GM12878 (cell line): ENCODE data around the gene TGFB1I1. TPM values are rescaled to one million over a fixed set of nuclear protein-coding genes. Genes with fewer than 3 reads are reported as not detected.

Source experiments
- ATAC-seq: fragments of 200-7000 bp; cut with Tn5 transposase; 3 replicates; pipeline ENCODE4 v1.9.1; 2020; ENCODE audit warnings: mild to moderate bottlenecking, moderate library complexity
- BruUV-seq: library from RNA; stranded (reverse); fragments of 400-500 nt; replicated peaks from 2 replicates; lab custom pipeline; 2021; lab: Mats Ljungman, UMichigan
- CTCF ChIA-PET: fragments of 300-600 bp; sonication (Branson Sonifier 250); formaldehyde crosslinking; extraction: SDS; loops from one replicate; lab custom pipeline; 2021; ENCODE audit warnings: inconsistent platforms; lab: Yijun Ruan, JAX
- POLR2A ChIA-PET: fragments of 350-600 bp; formaldehyde crosslinking; extraction: SDS; loops from one replicate; lab custom pipeline; 2021; ENCODE audit warnings: inconsistent platforms; lab: Charles Lee
- RAD21 ChIA-PET: fragments of 300-600 bp; sonication (Branson Sonifier 250); formaldehyde crosslinking; loops from one replicate; lab custom pipeline; 2023; ENCODE audit warnings: antibody characterized with exemption; ENCODE audit not compliant: unreplicated experiment; lab: Charles Lee
- SMC1A ChIA-PET: fragments of 300-600 bp; sonication (Branson Sonifier 250); formaldehyde crosslinking; loops from one replicate; lab custom pipeline; 2023; ENCODE audit not compliant: unreplicated experiment, uncharacterized antibody; lab: Charles Lee
- DNase-seq: peaks from one replicate; pipeline ENCODE4 v3.0.0-alpha.2; 2011; ENCODE audit warnings: low read depth, low spot score
- FAIRE-seq: peaks from 3 replicates; lab custom pipeline; 2011; peaks lifted over from hg19 to GRCh38; lab: Jason Lieb, UNC
- H2AFZ ChIP-seq: 2 replicates; pipeline ENCODE4 v1.6.0; 2011; ENCODE audit warnings: low read depth, low read length, control low read depth; ENCODE audit not compliant: control insufficient read depth
- H3K27ac ChIP-seq: 2 replicates; pipeline ENCODE4 v1.5.1; 2011; ENCODE audit warnings: control low read depth; ENCODE audit not compliant: control insufficient read depth, insufficient read depth
- H3K27me3 ChIP-seq, 2 experiments: replicated peaks in 1 of 2; 2 replicates each; pipeline versions ENCODE4 v1.6.0 to v1.6.1; 2011; ENCODE audit warnings: low read length in 1 of 2; ENCODE audit not compliant: control insufficient read depth in 2 of 2, insufficient read depth in 2 of 2
- H3K36me3 ChIP-seq, 2 experiments: 2 replicates each; pipeline ENCODE4 v1.5.1; 2011; ENCODE audit warnings: low read length in 1 of 2; ENCODE audit not compliant: control insufficient read depth in 2 of 2, insufficient read depth in 2 of 2
- H3K4me1 ChIP-seq: 2 replicates; pipeline ENCODE4 v1.6.1; 2011; ENCODE audit warnings: mild to moderate bottlenecking, low read length, moderate library complexity, mixed read lengths; ENCODE audit not compliant: control insufficient read depth, insufficient read depth
- H3K4me2 ChIP-seq: 2 replicates; pipeline ENCODE4 v1.6.0; 2011; ENCODE audit warnings: control low read depth; ENCODE audit not compliant: control insufficient read depth, insufficient read depth
- H3K4me3 ChIP-seq: fragments of 200-600 bp; sonication (generic); 2 replicates; pipeline ENCODE4 v1.5.1; 2016
- H3K79me2 ChIP-seq: 2 replicates; pipeline ENCODE4 v1.6.0; 2011; ENCODE audit warnings: low read length; ENCODE audit not compliant: control insufficient read depth, insufficient read depth
- H3K9ac ChIP-seq: 2 replicates; pipeline ENCODE4 v1.8.0; 2011; ENCODE audit warnings: low read length, control low read depth, mixed read lengths; ENCODE audit not compliant: control insufficient read depth, insufficient read depth
- H3K9me3 ChIP-seq: replicated peaks from 3 replicates; pipeline ENCODE4 v1.5.1; 2011; ENCODE audit warnings: mild to moderate bottlenecking, low read length; ENCODE audit not compliant: control insufficient read depth, insufficient read depth
- H4K20me1 ChIP-seq: 2 replicates; pipeline ENCODE4 v1.6.0; 2011; ENCODE audit not compliant: control insufficient read depth, insufficient read depth
- BRCA1 ChIP-seq: IDR thresholded peaks from 2 replicates; pipeline ENCODE4 v1.6.1; 2011; ENCODE audit warnings: low read depth, low read length, improper control_type of control experiment
- FOS ChIP-seq: IDR thresholded peaks from 3 replicates; pipeline ENCODE4 v1.6.1; 2011; ENCODE audit warnings: borderline replicate concordance; ENCODE audit not compliant: insufficient read length; ENCODE audit errors: extremely low read depth
- HCFC1 ChIP-seq: fragments of 150-350 bp; IDR thresholded peaks from 2 replicates; pipeline ENCODE4 v1.6.1; 2014; ENCODE audit warnings: low read length
- MYC ChIP-seq: IDR thresholded peaks from 2 replicates; pipeline ENCODE4 v1.6.1; 2011; ENCODE audit warnings: mild to moderate bottlenecking, low read length, moderate library complexity, inconsistent platforms; ENCODE audit not compliant: insufficient read depth, insufficient replicate concordance, insufficient read length, severe bottlenecking
- RELA ChIP-seq: fragments of 450-650 bp; IDR thresholded peaks from 2 replicates; pipeline ENCODE4 v1.8.0; 2014; ENCODE audit warnings: borderline replicate concordance; ENCODE audit not compliant: partially characterized antibody
- SIN3A ChIP-seq: IDR thresholded peaks from 2 replicates; pipeline ENCODE4 v1.6.1; 2012; ENCODE audit warnings: low read depth, low read length, improper control_type of control experiment
- SREBF2 ChIP-seq: IDR thresholded peaks from 2 replicates; pipeline ENCODE4 v1.6.1; 2012; ENCODE audit warnings: mild to moderate bottlenecking, low read length
- TBL1XR1 ChIP-seq: IDR thresholded peaks from 2 replicates; pipeline ENCODE4 v1.6.1; 2012; ENCODE audit warnings: low read depth, low read length, improper control_type of control experiment
- WGBS: methylation state at CpG from one replicate; pipeline ENCODE4 v1.1.6; 2016; ENCODE audit warnings: low lambda C conversion rate; ENCODE audit not compliant: insufficient replicate concordance, insufficient coverage; ENCODE audit errors: missing lambda C conversion rate; 5-methylcytosine and 5-hydroxymethylcytosine counted together
- in situ Hi-C: fragments of 300-500 bp; cut with MboI; formaldehyde crosslinking; loops from 9 replicates; pipeline ENCODE4 v1.14.3; 2018; ENCODE audit warnings: mixed read lengths
- intact Hi-C: fragments of 100-400 bp; cut with micrococcal nuclease; formaldehyde crosslinking; loops from one replicate; pipeline ENCODE4 v1.14.2; 2022; ENCODE audit not compliant: unreplicated experiment
- polyA plus RNA-seq, 11 experiments: library from polyadenylated mRNA; depleted of rRNA in 4 of 11; unstranded in 6 of 11; stranded (reverse) in 5 of 11; fragments of >200 nt; fragmentation: Nextera tagmentation in 4 of 11; fragmentation: Illumina TruSeq in 1 of 11; extraction: Ambion mirVana in 4 of 11; extraction: Trizol in 1 of 11; gene quantifications; 1 replicate in 1 of 11; 2 replicates in 10 of 11; pipeline versions ENCODE4 v1.2.1 to v1.2.3, GENCODE V29; 2011 to 2016; ENCODE audit warnings: inconsistent platforms in 2 of 11, missing spikeins in 2 of 11, low read depth in 1 of 11
- total RNA-seq, 4 experiments: library from RNA; depleted of rRNA in 3 of 4; stranded (reverse); fragments of >200 nt in 3 of 4; fragmentation: Illumina TruSeq in 1 of 4; extraction: Trizol in 1 of 4; gene quantifications; 2 replicates each; pipeline versions ENCODE4 v1.2.1 to v1.2.3, GENCODE V29; 2013 to 2021
- TF ChIP-seq, protein P1 (sequence below): fragments of 450-650 bp; IDR thresholded peaks from 2 replicates; pipeline ENCODE4 v1.6.1; 2017; ENCODE audit warnings: mild to moderate bottlenecking, moderate library complexity
- TF ChIP-seq, protein P2 (sequence below): fragments of 450-650 bp; formaldehyde crosslinking; IDR thresholded peaks from 2 replicates; pipeline ENCODE4 v1.4.0; 2020; ENCODE audit warnings: mild to moderate bottlenecking, moderate library complexity
- TF ChIP-seq, protein P3 (sequence below): fragments of 450-650 bp; IDR thresholded peaks from 2 replicates; pipeline ENCODE4 v1.6.1; 2017; ENCODE audit warnings: mild to moderate bottlenecking

Gene TGFB1I1
- total and polyA plus RNA-seq, 10 of the 15 experiments (the other 5 are each of a cell fraction or from before 2014, with no cell fraction given) = 0.13 to 2.3 (median 0.41) TPM; not detected in 2

DNA sequence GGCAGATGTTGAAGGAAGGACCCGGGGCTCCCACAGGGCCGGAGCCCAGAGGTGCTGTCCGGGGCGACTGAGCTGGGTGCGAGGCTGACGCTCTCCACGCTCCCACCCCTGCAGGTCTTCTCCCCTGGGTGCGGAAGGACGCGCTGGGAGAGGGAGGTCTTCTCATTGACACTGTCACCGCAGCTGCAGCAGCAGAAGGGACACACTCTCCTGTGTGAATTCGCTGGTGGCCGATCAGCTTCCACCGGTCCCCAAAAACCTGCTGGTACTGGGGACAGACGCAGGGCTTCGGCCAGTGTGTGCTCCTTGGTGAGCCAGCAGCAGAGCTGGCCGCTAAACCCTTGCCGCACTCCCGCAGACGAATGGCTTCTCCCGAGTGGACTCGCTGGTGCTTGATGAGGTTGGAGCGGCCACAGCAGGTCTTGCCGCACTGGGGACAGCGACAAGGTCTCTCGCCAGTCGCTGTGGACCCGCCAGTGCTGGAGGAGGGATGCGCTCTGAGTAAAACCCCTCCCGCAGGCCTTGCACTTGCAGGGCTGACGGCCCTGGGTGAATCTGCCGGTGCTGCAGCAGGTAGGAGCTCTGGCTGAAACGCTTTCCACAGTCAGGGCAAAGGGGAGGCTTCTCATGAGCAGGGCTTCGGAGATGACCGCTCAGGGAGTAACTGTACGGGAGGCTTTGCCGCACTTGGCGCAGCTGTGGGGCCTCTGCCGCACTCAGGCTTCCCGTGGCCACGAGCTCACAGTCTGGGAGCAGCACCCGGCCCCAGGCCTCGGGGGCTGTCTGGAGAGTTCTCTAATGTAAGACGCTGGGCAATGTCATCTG lies 35.5 kb upstream of the TGFB1I1 start:
- intact Hi-C loops (no loop called here), in situ Hi-C loops (loop anchor here (25.0 kb wide), 1 partner anchor 449 kb away; the partner anchor contains the start of gene HSD3B7)
- H3K9ac ChIP-seq = no peak overlapping the region
- ChIA-PET POLR2A (no interaction called here), SMC1A (interaction anchor here (1.1 kb wide), 1 partner anchor 41 kb away, joined by 3 read pairs; no protein-coding TSS in a partner anchor), CTCF (no interaction called here), RAD21 (interaction anchor here (0.7 kb wide), 1 partner anchor 319 kb away, joined by 3 read pairs; the partner anchor contains the start of gene KAT8)
- FAIRE-seq (no peak), ATAC-seq (no peak), DNase-seq (no peak)
- no peaks in the 10 kb centered on the region for H3K79me2 ChIP-seq
- no peak overlapping the region for H3K4me2 ChIP-seq
- 73% methylated on average over 44 of the region's 44 CpGs for WGBS
- no TSS peak for BruUV-seq
- no peak overlapping the region for H3K4me3 ChIP-seq
- no peaks in the 10 kb centered on the region for H3K27me3 ChIP-seq
- H3K36me3 ChIP-seq = no peaks in the 10 kb centered on the region
- no peaks in the 10 kb centered on the region for H3K4me1 ChIP-seq
- H4K20me1 ChIP-seq = no peaks in the 10 kb centered on the region
- no peak overlapping the region for H3K27ac ChIP-seq
- H3K9me3 ChIP-seq = no peaks in the 10 kb centered on the region
- no peak overlapping the region for H2AFZ ChIP-seq
- TF ChIP-seq SREBF2 (no peak), BRCA1 (no peak), MYC (no peak), HCFC1 (no peak), RELA (no peak), SIN3A (no peak), FOS (no peak), TBL1XR1 (no peak)
- TF ChIP-seq, protein P1, sequence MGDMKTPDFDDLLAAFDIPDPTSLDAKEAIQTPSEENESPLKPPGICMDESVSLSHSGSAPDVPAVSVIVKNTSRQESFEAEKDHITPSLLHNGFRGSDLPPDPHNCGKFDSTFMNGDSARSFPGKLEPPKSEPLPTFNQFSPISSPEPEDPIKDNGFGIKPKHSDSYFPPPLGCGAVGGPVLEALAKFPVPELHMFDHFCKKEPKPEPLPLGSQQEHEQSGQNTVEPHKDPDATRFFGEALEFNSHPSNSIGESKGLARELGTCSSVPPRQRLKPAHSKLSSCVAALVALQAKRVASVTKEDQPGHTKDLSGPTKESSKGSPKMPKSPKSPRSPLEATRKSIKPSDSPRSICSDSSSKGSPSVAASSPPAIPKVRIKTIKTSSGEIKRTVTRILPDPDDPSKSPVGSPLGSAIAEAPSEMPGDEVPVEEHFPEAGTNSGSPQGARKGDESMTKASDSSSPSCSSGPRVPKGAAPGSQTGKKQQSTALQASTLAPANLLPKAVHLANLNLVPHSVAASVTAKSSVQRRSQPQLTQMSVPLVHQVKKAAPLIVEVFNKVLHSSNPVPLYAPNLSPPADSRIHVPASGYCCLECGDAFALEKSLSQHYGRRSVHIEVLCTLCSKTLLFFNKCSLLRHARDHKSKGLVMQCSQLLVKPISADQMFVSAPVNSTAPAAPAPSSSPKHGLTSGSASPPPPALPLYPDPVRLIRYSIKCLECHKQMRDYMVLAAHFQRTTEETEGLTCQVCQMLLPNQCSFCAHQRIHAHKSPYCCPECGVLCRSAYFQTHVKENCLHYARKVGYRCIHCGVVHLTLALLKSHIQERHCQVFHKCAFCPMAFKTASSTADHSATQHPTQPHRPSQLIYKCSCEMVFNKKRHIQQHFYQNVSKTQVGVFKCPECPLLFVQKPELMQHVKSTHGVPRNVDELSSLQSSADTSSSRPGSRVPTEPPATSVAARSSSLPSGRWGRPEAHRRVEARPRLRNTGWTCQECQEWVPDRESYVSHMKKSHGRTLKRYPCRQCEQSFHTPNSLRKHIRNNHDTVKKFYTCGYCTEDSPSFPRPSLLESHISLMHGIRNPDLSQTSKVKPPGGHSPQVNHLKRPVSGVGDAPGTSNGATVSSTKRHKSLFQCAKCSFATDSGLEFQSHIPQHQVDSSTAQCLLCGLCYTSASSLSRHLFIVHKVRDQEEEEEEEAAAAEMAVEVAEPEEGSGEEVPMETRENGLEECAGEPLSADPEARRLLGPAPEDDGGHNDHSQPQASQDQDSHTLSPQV = no peak
- TF ChIP-seq, protein P2, sequence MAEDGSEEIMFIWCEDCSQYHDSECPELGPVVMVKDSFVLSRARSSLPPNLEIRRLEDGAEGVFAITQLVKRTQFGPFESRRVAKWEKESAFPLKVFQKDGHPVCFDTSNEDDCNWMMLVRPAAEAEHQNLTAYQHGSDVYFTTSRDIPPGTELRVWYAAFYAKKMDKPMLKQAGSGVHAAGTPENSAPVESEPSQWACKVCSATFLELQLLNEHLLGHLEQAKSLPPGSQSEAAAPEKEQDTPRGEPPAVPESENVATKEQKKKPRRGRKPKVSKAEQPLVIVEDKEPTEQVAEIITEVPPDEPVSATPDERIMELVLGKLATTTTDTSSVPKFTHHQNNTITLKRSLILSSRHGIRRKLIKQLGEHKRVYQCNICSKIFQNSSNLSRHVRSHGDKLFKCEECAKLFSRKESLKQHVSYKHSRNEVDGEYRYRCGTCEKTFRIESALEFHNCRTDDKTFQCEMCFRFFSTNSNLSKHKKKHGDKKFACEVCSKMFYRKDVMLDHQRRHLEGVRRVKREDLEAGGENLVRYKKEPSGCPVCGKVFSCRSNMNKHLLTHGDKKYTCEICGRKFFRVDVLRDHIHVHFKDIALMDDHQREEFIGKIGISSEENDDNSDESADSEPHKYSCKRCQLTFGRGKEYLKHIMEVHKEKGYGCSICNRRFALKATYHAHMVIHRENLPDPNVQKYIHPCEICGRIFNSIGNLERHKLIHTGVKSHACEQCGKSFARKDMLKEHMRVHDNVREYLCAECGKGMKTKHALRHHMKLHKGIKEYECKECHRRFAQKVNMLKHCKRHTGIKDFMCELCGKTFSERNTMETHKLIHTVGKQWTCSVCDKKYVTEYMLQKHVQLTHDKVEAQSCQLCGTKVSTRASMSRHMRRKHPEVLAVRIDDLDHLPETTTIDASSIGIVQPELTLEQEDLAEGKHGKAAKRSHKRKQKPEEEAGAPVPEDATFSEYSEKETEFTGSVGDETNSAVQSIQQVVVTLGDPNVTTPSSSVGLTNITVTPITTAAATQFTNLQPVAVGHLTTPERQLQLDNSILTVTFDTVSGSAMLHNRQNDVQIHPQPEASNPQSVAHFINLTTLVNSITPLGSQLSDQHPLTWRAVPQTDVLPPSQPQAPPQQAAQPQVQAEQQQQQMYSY = no peak
- TF ChIP-seq, protein P3, sequence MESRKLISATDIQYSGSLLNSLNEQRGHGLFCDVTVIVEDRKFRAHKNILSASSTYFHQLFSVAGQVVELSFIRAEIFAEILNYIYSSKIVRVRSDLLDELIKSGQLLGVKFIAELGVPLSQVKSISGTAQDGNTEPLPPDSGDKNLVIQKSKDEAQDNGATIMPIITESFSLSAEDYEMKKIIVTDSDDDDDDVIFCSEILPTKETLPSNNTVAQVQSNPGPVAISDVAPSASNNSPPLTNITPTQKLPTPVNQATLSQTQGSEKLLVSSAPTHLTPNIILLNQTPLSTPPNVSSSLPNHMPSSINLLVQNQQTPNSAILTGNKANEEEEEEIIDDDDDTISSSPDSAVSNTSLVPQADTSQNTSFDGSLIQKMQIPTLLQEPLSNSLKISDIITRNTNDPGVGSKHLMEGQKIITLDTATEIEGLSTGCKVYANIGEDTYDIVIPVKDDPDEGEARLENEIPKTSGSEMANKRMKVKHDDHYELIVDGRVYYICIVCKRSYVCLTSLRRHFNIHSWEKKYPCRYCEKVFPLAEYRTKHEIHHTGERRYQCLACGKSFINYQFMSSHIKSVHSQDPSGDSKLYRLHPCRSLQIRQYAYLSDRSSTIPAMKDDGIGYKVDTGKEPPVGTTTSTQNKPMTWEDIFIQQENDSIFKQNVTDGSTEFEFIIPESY = no peak
